HEK293 (cell line): ENCODE data around the gene KCNT1.

Experiments
- YY1 ChIP-seq: fragments of 450-650 bp; formaldehyde crosslinking; IDR thresholded peaks from 2 replicates; pipeline ENCODE4 v1.5.1; 2018; ENCODE audit warnings: missing biosample characterization, missing genetic modification characterization
- ZBTB48 ChIP-seq: fragments of 450-650 bp; formaldehyde crosslinking; IDR thresholded peaks from 2 replicates; pipeline ENCODE4 v1.5.1; 2016; ENCODE audit warnings: missing biosample characterization, missing genetic modification characterization
- ZNF138 ChIP-seq: fragments of 450-650 bp; formaldehyde crosslinking; IDR thresholded peaks from 2 replicates; pipeline ENCODE4 v1.5.1; 2016; ENCODE audit warnings: missing biosample characterization, missing genetic modification characterization, borderline replicate concordance
- ZNF544 ChIP-seq: fragments of 450-650 bp; formaldehyde crosslinking; IDR thresholded peaks from 2 replicates; pipeline ENCODE4 v1.5.0; 2017; ENCODE audit warnings: missing biosample characterization, missing genetic modification characterization
- ZNF660 ChIP-seq: fragments of 450-650 bp; IDR thresholded peaks from 2 replicates; pipeline ENCODE4 v1.5.1; 2018; ENCODE audit warnings: missing biosample characterization, mild to moderate bottlenecking, missing genetic modification characterization
- TF ChIP-seq, protein P1 (sequence below): fragments of 450-650 bp; formaldehyde crosslinking; IDR thresholded peaks from 2 replicates; pipeline ENCODE4 v1.5.1; 2016; ENCODE audit warnings: missing biosample characterization, missing genetic modification characterization
- TF ChIP-seq, protein P2 (sequence below): fragments of 450-650 bp; formaldehyde crosslinking; IDR thresholded peaks from 2 replicates; pipeline ENCODE4 v1.5.1; 2016; ENCODE audit warnings: missing biosample characterization, missing genetic modification characterization
- TF ChIP-seq, protein P3 (sequence below): fragments of 450-650 bp; formaldehyde crosslinking; IDR thresholded peaks from 2 replicates; pipeline ENCODE4 v1.5.1; 2016; ENCODE audit warnings: missing biosample characterization, missing genetic modification characterization

DNA sequence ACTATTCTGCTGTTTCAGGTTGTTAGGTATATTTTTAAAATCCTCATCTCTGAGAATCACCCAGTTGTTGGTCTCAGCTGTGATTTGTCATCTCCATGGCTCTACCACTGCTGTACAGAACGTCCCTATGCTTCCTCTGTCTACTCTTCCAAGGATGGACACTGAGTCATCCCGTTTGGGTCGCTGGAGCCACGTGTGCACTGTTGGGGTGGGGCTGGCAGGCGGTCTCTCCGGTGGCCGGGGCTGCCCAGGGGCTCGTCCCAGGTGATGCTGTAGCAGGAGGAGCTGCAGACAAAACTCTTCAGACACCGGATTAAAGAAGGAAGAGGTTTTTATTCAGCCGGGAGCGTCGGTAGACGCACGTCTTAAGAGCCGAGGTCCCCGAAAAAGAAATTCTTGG lies 21.9 kb upstream of the KCNT1 start:
- TF ChIP-seq ZNF660 (tag by site-specific recombination), result no peak
- no peak for TF ChIP-seq ZNF138 (tag by site-specific recombination)
- no peak for TF ChIP-seq ZNF544 (tag by site-specific recombination)
- no peak for TF ChIP-seq YY1
- TF ChIP-seq, protein P1, sequence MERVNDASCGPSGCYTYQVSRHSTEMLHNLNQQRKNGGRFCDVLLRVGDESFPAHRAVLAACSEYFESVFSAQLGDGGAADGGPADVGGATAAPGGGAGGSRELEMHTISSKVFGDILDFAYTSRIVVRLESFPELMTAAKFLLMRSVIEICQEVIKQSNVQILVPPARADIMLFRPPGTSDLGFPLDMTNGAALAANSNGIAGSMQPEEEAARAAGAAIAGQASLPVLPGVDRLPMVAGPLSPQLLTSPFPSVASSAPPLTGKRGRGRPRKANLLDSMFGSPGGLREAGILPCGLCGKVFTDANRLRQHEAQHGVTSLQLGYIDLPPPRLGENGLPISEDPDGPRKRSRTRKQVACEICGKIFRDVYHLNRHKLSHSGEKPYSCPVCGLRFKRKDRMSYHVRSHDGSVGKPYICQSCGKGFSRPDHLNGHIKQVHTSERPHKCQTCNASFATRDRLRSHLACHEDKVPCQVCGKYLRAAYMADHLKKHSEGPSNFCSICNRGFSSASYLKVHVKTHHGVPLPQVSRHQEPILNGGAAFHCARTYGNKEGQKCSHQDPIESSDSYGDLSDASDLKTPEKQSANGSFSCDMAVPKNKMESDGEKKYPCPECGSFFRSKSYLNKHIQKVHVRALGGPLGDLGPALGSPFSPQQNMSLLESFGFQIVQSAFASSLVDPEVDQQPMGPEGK (tag by site-specific recombination), result no peak
- TF ChIP-seq, protein P2, sequence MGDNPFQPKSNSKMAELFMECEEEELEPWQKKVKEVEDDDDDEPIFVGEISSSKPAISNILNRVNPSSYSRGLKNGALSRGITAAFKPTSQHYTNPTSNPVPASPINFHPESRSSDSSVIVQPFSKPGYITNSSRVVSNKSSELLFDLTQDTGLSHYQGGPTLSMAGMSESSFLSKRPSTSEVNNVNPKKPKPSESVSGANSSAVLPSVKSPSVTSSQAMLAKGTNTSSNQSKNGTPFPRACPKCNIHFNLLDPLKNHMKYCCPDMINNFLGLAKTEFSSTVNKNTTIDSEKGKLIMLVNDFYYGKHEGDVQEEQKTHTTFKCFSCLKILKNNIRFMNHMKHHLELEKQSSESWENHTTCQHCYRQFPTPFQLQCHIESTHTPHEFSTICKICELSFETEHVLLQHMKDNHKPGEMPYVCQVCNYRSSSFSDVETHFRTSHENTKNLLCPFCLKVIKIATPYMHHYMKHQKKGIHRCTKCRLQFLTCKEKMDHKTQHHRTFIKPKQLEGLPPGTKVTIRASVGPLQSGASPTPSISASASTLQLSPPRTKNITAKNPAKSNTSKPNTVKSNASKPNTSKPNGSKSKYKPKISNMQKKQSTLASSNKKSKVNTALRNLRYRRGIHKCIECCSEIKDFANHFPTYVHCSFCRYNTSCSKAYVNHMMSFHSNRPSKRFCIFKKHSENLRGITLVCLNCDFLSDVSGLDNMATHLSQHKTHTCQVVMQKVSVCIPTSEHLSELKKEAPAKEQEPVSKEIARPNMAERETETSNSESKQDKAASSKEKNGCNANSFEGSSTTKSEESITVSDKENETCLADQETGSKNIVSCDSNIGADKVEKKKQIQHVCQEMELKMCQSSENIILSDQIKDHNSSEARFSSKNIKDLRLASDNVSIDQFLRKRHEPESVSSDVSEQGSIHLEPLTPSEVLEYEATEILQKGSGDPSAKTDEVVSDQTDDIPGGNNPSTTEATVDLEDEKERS (tag by site-specific recombination), result no peak
- no peak for TF ChIP-seq ZBTB48 (tag by site-specific recombination)
- TF ChIP-seq, protein P3, sequence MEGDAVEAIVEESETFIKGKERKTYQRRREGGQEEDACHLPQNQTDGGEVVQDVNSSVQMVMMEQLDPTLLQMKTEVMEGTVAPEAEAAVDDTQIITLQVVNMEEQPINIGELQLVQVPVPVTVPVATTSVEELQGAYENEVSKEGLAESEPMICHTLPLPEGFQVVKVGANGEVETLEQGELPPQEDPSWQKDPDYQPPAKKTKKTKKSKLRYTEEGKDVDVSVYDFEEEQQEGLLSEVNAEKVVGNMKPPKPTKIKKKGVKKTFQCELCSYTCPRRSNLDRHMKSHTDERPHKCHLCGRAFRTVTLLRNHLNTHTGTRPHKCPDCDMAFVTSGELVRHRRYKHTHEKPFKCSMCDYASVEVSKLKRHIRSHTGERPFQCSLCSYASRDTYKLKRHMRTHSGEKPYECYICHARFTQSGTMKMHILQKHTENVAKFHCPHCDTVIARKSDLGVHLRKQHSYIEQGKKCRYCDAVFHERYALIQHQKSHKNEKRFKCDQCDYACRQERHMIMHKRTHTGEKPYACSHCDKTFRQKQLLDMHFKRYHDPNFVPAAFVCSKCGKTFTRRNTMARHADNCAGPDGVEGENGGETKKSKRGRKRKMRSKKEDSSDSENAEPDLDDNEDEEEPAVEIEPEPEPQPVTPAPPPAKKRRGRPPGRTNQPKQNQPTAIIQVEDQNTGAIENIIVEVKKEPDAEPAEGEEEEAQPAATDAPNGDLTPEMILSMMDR (tag by site-specific recombination), result no peak
